NCI-H1092 (cell line): Measurements from ENCODE around the gene FBXO22.
A peak's percentile ranks its signal among the peaks of the same experiment; 100 is the strongest.
"Not testable (repeated sequence)": the region's sequence is repeated elsewhere in the genome, so short reads cannot be mapped to it uniquely, and the experiment has no call there.

Experiments used
- DNase-seq: peaks from one replicate; lab custom pipeline; 2025; lab: John Stamatoyannopoulos, UW

Gene FBXO22

DNA sequence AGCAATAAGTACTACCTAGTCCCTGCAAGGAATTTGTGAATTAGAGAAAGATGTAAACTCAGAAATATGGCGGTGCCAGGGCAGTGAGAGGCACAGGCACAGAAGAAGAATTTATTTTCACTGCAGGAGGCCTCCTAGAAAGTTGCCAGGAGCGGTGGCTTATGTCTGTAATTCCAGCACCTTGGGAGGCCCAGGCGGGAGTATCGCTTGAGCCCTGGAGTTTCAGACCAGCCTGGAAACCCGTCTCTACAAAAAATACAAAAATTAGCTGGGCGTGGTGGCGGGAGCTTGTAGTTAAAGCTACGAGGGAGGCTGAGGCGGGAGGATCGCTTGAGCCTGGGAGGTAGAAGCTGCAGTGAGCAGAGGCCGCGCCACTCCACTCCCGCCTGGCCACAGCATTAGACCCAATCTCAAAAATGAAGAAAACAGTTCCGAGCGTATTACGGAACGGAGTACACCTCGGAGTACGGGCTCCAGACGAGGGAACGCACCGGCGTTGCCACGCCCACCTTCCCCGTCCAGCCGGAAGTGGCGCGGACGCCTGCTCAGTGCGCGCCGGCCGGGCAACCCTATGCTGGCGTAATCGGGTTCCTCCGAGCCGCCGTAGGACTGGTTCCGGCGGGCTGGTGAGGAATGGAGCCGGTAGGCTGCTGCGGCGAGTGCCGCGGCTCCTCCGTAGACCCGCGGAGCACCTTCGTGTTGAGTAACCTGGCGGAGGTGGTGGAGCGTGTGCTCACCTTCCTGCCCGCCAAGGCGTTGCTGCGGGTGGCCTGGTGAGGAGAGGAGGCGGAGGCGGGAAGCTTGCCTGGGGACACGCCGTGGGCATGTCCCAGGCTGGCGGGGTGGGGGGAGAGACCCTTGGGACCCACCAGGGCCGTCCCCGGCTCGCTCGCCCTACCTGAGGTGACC, at the start of gene FBXO22:
Gene FBXO22 (plus strand): TSS at position 548 of the 909 bp plus-strand sequence. CDS start 86 bp downstream, at position 634.
- DNase-seq: peak; percentile 68

DNA sequence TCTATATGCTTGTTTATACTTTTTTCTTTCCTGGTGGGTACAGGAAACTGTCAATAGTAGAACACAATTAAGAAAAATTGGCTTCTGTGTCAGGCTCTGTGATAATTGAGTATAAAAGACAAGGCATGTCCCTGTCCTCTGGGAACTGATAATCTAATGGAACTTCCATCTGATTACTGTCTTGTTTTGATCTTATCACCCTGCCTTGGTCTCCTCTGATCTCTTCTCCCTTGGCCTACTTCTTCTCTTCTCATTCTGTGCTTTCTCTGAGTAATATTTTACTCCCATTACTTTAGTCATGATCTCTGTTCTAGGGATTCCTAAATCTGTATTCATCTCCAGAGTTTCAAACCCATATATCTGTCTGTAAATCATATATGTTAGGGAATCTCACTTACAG, 45.8 kb upstream of the FBXO22 start:
- no peak for DNase-seq

DNA sequence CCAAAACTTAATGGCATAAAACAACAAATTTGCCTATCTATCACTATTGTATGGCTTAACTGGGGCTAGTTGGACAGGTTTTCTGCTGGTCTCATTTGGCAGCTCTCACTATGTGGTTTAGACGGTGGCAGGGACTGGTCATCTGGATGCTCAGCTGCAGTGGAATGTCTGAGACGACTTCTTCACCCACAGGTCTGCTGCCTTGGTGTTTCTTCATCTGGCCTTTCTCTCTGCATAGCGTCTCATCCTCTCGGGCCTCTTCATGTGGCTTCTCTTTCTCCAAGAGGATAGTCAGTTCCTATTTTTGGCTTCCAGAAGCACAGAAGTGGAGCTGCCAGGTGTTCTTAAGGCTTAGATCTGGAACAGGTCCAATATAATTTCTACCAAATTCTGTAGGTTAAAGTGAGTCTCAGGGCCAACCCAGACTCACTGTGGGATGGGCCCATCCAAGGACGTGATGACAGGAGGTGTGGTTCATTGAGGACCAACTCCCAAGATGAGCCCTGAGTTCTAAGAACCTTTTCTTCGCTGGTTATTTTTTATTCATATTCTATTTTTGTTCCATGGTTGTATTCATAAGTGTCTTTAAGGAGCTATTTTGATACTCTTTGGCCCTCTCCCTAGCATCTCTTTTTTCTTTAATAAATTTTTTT, 41.8 kb upstream of the FBXO22 start:
- DNase-seq: no peak

DNA sequence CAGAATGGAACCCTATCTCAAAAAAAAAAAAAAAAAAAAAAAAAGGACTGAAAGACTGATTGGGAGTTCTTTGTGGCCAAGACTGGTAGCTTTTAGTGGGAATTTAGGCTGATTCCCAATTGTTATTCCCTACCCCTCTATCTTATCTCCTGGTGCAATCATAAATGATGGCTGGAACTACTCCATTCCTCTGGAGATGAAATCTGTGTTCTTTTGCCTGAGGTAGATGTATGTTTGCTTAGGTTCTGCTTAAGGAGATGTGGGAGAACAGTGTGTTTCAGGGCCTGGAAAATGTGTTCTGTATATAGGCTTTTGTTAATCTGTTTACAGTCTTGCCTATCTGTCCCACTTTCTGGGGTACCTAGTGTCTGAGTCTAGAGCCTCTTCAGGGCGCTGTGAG, 40.9 kb upstream of the FBXO22 start:
- no peak for DNase-seq

DNA sequence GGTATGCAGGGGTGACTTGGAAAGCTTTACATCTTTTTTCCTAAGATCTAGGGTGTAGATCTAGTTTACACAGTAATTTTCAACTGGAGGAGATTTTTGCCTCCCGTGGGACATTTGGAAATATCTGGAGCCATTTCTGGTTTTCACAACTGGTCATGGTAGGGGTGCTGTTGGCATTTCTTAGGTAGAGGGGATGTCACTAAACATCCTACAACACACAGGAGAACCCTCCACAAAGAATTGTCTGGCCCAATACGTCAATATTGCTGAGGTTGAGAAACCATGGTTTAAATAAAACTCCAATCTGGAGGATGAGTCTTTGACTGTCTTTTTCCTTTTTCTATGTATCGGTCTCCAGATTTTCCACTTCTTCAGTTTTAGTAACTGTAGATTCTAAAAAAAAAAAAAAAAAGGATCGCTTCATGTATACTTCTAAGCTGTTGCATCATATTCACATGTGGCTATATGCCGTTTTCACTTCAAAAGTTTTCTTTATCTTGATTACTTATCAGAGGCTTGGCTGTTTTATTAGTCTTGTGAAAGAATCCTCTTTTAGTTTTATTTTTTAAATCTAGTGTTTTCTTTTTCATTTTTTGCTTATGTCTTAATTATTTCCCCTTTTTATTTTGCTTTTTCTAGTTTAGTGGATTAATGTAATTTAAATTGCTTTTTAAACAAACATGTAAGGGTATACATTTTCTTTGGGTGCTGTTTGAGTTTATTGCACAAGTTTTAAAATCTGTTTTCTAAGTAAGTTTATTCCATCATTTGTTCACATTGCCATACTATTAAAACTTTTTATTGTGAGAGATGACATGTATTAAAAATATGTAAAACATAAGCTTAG, 39.2 kb upstream of the FBXO22 start:
- DNase-seq: no peak

DNA sequence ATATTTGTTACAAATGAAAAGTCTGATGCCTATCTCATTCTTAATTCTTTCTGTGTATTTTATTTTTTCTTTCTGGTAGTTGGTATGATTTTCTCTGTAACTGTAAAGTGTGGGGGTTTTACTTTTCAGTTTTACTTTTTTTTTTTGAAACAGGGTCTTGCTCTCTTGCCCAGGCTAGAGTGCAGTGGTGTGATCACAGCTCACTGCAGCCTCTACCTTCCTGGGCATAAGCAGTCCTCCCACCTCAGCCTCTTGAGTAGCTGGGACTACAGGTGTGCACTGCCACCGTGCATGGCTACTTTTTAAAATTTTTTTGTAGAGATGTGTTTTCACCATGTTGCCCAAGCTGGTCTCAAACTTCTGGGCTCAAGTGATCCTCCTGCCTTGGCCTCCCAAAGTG, 37.6 kb upstream of the FBXO22 start:
- not testable (repeated sequence) for DNase-seq

DNA sequence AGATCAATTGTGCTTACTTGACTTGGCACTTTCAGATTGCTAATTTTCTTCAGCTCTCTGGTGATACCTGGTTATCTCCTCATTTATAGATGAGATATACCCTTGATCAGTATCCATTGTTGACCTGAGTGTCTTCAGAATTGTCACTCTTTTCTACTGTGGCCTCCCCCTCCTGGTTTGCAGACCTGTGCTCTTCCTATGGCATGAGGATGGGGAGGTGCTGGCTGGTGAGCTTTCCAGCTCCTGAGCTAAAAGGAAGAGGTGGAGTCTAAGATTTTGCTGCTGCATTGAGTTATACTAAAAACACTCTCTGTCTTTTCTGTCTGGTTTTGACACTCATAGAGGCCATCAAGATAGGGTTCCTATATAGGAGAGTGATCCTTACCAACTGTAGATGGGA, 36.8 kb upstream of the FBXO22 start:
- DNase-seq: no peak

DNA sequence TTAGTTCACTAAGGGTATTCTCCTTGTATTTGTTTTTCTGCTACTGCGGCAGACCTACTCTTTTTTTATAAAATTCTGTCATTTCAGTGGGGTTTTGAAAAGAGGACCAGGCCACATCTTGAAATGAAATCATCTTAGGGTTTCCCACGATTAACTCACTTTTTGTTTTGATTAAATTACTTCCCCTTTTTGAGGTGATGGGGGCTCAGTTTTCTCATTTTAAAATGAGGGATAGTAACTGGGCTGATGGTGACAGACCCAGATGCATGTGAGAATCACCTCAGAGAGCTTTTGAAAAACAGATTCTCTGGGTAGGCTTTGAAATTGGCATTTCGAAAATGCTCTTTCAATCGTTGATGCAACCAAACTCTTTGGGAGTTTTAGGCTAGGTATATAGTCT, 36.2 kb upstream of the FBXO22 start:
- DNase-seq: no peak

DNA sequence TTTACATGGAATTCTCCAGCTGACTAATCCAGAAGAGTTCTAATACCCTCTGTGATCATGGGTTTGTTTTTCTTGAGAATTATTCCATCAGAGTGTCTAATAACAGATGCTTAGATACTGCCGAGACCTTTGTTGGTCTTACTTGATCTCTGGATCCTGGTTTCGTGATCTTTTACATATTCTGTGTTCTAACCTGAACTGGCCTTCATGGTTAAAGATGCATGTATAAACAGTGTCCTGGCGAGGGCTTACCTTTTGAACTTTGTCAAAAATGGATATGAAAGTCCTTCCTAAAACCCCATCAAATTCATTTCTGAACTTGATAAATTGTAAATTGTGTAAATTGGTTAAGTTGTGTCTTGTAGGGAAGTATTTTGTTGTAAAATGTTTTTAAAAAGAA, 35.7 kb upstream of the FBXO22 start:
- no peak for DNase-seq

DNA sequence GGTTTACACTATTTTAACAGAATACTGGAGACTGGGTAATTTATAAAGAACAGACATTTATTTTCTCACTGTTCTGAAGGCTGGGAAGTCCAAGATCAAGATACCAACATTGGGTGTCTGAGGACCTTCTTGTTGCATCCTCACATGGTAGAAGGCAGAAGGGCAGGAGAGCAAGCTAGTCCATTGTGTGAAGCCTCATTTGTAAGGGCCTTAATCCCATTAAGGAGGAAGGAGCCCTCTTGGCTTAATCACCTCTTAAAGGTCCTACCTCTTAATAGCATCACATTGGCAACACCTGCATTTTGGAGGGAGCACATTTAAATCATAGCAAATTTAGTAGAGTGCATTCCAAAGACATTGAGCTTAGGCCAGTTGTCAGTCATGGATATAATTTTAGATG, 34.2 kb upstream of the FBXO22 start:
- no peak for DNase-seq

DNA sequence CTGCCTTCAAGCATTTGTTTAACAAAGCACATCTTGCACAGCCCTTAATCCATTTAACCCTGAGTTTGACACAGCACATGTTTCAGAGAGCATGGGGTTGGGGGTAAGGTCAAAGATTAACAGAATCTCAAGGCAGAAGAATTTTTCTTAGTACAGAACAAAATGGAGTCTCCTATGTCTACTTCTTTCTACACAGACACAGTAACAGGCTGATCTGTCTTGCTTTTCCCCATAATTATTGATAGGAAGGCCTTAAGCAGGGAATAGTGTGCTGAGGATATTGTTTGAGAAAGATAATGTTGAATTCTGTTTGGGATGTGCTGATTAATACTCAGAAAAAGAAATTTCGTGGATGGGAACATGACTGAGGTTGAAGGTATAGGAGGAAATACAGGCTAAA, 32.1 kb upstream of the FBXO22 start:
- not testable (repeated sequence) for DNase-seq

DNA sequence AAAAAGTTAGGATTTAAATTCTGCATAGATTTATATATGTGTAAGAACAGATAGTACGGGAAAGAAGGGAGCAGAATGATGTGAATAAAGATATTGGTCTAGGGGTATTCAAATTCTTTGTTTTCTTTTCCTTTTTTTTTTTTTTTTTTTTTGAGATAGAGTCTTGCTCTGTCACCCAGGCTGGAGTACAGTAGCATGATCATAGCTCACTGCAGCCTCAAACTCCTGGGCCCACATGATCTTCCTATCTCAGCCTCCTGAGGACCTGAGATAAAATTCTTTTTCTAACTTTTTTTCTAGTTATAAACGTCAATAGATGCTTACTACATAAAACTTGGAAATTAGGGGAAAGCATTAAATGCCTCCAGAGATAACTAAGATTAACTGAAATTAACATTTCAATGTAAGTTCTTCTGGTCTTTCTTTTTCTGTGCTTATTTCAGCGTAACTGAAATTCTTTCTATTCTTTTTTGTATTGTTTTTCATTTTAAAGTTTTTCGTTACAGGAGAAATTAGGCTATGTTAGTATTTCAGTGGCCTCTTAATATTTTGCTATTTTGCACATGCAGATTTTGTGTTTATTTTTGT, 31.2 kb upstream of the FBXO22 start:
- DNase-seq: no peak

DNA sequence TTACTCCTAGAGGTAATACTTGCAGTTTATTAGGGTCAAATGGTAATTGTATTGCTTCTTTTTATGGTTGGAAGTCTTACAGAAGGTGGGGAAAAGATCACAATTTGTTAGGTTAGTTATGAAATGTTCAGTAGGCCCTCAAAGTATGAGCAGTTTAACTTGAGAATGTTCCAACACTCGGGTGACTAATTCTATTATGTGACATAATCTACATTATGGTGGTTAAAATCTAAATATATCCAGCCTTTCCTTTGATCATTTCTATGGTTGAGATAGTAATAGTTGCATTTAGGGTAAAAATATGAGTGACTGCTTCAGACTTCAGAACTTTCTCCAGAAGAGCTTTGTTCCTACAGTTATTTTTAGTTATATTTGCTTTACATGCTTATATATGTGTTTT, 19.6 kb upstream of the FBXO22 start:
- DNase-seq: no peak

DNA sequence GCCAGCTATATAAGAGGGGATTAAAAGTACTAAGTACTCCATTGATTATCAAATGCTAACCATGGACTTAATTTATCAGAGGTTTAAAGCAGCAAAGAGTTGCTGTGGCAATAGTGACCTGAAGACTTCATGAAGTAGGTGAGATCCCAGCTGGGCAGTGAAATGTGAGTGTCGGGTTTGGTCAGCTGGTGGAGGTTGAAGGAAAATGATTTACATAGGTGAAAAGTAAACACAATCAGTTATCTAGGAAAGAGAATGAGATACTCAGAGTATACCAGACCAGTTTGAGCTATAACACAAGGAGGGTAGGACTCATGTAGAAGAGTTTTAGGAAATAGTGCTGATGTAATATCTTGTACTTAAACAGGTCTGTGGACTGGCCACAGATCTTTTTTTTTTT, 16.5 kb upstream of the FBXO22 start:
- DNase-seq: no peak

DNA sequence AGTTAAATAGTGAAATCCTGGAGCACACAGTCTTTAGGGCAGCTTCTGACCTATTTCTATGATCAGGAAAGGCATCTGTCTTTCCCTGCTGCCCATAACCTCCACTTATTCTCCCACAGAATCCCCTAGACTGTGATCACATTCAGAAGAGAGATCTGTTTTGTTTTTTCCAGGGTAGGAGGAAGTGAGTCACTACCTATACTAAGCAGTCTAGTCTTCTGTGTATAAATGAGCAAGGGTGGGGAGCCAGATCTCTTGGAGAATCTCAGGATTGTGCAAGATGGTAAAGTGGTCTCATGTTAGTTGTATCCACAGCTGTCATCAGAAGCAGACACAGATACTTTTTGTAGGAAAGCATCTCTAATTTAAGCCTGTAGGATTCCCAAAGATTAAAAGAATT, 11.8 kb upstream of the FBXO22 start:
- no peak for DNase-seq

DNA sequence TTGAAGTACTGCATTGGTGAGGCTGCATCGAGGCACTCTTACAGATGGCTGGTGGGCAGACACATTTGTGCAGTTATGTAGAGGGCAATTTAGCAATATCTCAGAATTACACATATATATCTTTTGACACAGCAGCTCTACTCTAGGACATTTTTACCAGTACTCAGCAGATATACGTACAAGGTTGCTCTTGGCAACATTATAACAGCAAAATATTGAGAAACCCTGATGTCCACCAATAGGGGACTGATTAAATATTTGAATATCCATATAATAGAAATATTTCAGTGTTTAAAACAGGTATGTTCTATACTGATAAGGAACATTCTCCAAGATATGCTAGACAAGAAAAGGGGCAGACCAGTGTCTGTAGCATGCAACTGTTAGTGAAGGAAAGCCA, 7.9 kb upstream of the FBXO22 start:
- DNase-seq: no peak

DNA sequence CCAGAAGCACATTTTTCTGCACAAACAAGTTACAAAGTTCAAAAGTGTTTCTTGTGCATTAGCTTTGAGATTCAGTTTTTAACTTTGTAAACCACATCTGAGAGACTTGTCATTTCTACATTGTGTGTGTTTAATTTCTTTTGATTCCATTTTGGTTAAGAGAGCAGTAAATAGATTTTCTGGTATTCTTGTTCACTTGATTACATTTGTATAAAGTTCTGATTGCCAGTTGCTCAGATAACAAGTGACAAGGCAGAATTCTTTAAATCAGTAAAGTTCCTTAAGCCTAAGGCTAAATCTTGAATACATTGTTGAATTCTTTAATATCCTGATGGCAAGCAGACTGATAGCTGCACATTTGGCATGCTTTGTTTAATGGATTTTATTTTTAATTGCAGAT, 3.1 kb upstream of the FBXO22 start:
- DNase-seq: no peak

DNA sequence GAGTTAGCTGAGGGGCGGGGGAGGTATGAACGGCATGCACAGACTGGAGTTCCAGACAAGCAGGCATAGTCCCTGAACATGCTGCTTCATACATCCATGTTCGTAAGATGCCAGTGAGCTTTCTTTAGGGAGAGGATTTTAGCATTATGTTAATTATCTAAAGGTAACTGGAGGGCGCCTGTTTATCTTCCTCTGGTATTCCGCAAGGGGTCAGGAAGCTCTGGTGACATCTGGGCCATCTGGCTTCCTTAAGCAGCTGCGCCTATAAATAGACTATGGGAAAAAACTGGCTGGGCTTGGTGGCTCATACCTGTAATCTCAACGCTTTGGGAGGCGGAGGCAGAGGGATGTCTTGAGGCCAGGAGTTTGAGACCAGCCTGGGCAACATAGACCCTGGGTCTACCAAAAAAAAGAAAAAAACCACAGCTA, 1.5 kb upstream of the FBXO22 start:
- DNase-seq: no peak

DNA sequence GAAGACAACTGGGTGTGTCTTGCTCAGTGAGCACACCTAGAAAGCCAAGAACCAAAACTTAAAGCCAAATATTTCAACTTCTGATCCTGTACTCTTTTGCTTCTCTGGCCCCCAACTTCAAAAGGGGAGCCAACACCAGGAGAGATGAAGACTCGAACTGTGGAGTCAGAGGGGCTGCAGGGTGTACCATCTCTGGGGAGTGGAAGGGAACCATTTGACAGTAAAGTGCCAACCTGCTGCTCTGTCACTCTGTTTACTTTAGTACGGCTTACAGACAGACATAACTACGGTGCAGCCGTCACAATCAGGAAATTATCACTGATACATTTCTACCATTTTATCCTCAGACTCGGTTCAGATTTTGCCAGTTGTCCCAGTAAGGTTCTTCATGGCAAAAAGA, 1.6 kb downstream of the FBXO22 start:
- DNase-seq: no peak

DNA sequence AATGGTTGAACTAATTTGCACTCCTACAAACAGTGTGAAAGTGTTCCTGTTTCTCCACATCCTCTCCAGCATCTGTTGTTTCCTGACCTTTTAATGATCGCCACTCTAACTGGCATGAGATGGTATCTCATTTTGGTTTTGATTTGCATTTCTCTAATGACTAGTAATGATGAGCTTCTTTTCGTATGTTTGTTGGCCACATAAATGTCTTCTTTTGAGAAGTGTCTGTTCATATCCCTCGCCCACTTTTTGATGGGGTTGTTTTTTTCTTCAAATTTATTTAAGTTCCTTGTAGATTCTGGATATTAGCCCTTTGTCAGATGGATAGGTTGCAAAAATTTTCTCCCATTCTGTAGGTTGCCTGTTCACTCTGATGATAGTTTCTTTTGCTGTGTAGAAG, 6.7 kb downstream of the FBXO22 start:
- not testable (repeated sequence) for DNase-seq

DNA sequence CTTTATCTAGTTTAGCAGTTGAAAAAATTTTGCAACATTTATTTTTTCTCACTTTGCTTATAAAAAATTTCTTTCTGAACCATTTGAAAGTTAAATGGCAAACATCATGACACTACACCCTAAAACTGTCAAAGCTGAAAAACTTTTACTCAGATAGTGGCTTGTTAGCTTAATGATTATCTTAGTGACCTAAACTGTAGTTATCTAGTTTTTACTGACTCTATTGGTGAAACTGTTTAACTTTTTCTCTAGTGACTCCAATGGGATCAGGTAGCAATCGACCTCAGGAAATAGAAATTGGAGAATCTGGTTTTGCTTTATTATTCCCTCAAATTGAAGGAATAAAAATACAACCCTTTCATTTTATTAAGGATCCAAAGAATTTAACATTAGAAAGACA, 13.3 kb downstream of the FBXO22 start:
- DNase-seq: no peak

DNA sequence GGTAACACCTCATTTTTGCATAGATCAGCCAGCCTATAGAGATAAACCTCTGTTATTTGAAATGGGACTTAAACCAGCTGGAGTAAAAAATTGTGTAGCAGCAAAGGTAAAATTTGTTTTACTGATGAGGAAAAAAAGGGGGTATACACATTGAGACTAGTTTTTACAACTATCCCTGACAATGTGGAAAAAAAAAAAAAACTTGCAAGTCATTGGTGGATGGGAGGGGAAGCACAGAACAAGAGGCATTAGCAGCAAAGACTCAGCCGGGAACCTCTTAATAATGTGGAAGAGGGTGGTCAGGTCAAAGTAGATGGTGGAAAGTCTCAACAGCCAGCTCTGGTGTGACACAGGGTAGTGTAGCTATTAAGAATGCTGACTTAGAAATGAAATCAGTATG, 14.5 kb downstream of the FBXO22 start:
- no peak for DNase-seq
